Stimulated activated naive CD8-positive, alpha-beta T cell treated with anti-CD3 and anti-CD28 coated beads, Interleukin-15, Interleukin-2, amounts not matched to agents 100 ng/mL and 50 ng/mL, for 24 hours (primary cell): ENCODE measurements around the gene SEC61B.

Source experiments
- H3K27ac Mint-ChIP-seq: one replicate; pipeline ENCODE4 v1.8.0; 2021; ENCODE audit warnings: mild to moderate bottlenecking, mixed read lengths
- H3K27me3 Mint-ChIP-seq: one replicate; pipeline ENCODE4 v1.8.0; 2021; ENCODE audit warnings: mixed read lengths
- H3K36me3 Mint-ChIP-seq: one replicate; pipeline ENCODE4 v1.8.0; 2021; ENCODE audit warnings: low read depth, mixed read lengths
- H3K4me1 Mint-ChIP-seq: one replicate; pipeline ENCODE4 v1.8.0; 2021; ENCODE audit warnings: low read depth, mixed read lengths
- H3K4me3 Mint-ChIP-seq: one replicate; pipeline ENCODE4 v1.8.0; 2021; ENCODE audit warnings: mild to moderate bottlenecking, mixed read lengths
- H3K9me3 Mint-ChIP-seq: one replicate; pipeline ENCODE4 v1.8.0; 2021; ENCODE audit warnings: mixed read lengths

Gene SEC61B

DNA sequence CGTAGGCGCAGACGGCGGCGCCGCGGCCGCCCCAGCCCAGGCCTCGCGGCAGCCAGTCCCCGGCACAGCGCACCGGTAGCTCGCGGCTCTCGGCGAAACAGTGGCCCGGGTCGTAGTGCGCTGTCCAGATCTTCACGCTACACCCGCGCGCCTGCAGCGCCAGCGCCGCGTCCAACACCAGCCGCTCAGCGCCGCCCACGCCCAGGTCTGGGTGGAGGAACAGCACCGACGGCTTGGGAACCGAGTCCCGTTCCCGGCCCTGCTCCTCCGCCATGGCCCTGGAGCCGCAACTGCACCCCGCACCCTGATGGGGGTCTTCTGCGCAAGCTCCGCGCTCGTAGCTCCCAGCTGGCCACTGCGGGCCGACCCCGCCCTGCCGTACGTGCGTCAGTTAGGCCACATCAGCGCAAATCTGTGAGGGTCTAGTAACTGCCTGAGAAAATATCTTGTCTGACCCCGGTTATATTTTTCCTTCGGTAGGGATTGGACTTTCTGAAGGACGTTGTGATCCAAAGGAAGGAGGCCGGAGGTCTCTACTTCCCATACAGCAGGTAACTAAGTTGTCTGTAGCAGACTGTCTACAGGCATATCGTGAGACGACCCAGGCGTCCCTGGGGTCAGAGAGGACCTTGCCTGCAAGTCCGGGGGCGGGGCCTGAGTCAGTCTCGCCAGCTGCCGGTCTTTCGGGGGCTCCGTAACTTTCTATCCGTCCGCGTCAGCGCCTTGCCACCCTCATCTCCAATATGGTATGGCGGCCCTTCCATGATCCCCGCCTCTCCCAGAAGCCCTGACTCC is at the start of gene SEC61B, which contains the start of gene ALG2:
SEC61B (plus strand) TSS at position 662 of the 795 bp plus-strand sequence; CDS start at position 744, 82 bp downstream.
ALG2 (minus strand) TSS at position 322 of the 795 bp plus-strand sequence; CDS start at position 274, 48 bp downstream.
- H3K27me3 Mint-ChIP-seq: no peaks in the 10 kb centered on the region
- H3K9me3 Mint-ChIP-seq: no peaks in the 10 kb centered on the region
- peak within 1 kb of the TSS; percentile 99 for H3K27ac Mint-ChIP-seq
- H3K4me3 Mint-ChIP-seq: peak within 1 kb of the TSS; percentile 94
- H3K4me1 Mint-ChIP-seq: peaks cover 78% of the 10 kb centered on the region
- H3K36me3 Mint-ChIP-seq: peaks cover 65% of the 10 kb centered on the region

DNA sequence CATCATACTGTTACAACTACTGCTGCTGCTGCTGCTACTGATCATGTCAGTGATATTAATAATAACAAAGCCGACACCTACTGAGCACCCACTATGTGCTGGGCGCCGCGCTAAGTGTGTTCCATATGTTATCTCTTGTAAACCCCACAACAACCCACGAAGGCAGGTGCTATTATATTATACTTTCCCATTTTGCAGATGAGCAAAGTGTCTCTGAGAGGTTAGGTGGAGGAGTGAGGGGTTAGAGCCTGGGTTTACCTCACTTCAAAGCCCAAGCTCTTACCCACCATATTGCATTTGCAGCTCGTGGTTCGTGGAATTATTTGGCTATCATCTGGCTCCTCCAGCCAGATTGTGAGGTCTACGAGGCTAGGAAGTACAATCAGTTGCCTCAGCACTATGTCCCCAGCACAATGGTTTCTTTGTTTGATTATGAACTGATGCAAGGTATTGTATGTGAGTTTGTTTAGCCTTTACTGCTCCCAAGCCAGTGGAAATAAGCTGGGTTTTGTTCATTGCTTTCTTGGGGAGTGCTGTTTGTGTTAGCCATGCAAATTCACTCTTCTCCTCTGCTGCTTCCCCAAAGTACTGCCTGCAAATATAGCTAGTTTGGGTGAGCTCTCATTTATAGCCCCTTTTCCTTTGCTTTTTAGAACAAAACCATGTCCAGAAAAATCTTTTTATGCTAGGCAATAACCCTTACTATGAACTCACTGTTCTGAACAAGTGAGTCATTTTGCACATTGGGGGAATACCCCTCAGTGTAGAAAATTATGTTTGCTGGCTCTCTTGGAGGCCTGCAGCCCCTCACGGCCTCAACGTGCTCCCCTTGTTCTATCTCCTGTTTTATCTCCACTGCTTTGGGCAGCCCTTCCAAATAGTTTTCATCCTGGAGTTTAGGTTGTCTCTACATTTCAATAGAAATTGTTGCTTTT is 48.2 kb upstream of the SEC61B start:
- H3K4me3 Mint-ChIP-seq: no peak overlapping the region
- peaks cover 5% of the 10 kb centered on the region for H3K27me3 Mint-ChIP-seq
- peaks cover 16% of the 10 kb centered on the region for H3K4me1 Mint-ChIP-seq
- no peaks in the 10 kb centered on the region for H3K9me3 Mint-ChIP-seq
- H3K27ac Mint-ChIP-seq: no peak overlapping the region
- H3K36me3 Mint-ChIP-seq: no peaks in the 10 kb centered on the region

DNA sequence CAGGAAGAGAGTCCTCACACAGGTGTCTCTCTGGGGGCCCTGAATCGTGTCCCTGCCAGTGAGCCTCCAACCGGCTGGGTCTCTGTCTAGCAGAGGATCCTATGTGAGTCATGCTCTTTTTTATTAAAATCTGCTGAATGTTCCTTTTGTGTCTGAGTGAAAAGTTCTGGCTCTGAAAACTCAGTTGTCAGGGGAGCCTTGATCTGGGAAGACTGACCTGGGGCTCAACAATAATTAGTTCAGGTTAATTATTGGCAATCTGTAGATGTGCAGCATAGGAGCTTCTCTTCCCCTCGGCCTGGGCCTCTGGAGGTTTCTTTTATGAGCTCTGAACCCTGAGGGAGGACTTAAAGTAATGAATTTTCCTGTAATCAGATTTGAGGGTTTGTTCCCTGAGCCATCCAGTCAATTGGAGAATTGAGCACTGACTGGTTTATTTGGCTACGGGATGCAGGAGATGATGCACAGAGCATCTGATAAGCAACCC is 45.5 kb upstream of the SEC61B start:
- H3K4me1 Mint-ChIP-seq: peaks cover 43% of the 10 kb centered on the region
- H3K27ac Mint-ChIP-seq: no peak overlapping the region
- H3K9me3 Mint-ChIP-seq: no peaks in the 10 kb centered on the region
- no peaks in the 10 kb centered on the region for H3K36me3 Mint-ChIP-seq
- H3K27me3 Mint-ChIP-seq: peaks cover 5% of the 10 kb centered on the region
- no peak overlapping the region for H3K4me3 Mint-ChIP-seq

DNA sequence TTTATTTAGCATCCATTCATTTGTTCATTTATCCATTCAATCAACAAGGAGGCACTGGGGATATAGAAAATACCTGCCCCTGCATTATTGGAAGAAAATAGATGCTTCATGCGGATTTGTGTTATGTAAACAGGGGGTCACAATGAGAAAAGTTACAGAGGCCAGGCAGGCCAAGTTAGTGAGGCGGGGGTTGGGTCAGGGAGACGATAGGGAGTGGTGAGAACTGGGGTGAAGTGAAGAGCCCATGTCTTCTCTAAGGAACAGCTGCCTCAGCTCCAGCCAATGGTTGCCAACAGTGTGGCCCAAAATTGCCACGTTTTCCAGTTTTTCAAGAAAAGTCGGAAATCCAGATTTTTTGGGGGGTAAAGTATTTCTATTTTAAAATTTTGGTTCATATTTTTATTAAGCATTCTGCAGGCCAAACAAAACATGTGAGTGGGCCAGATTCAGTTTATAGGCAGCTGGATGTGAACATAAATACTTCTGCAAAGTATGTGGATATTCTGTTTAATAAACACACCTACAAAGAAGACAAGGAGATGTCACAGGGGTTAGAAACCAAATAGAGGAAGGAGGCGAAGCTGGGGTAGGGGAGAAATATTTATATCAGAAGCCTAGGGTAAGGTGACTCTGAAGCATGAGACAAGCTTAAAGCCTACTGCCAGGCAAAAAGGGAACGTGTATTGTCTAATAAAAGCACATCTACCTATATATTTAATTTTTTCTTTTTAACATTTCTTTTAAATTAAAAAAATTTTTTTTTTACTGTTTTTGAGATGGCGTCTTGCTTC is 44.3 kb upstream of the SEC61B start:
- no peak overlapping the region for H3K27ac Mint-ChIP-seq
- no peak overlapping the region for H3K4me3 Mint-ChIP-seq
- H3K36me3 Mint-ChIP-seq: no peaks in the 10 kb centered on the region
- no peaks in the 10 kb centered on the region for H3K9me3 Mint-ChIP-seq
- no peaks in the 10 kb centered on the region for H3K27me3 Mint-ChIP-seq
- peaks cover 55% of the 10 kb centered on the region for H3K4me1 Mint-ChIP-seq

DNA sequence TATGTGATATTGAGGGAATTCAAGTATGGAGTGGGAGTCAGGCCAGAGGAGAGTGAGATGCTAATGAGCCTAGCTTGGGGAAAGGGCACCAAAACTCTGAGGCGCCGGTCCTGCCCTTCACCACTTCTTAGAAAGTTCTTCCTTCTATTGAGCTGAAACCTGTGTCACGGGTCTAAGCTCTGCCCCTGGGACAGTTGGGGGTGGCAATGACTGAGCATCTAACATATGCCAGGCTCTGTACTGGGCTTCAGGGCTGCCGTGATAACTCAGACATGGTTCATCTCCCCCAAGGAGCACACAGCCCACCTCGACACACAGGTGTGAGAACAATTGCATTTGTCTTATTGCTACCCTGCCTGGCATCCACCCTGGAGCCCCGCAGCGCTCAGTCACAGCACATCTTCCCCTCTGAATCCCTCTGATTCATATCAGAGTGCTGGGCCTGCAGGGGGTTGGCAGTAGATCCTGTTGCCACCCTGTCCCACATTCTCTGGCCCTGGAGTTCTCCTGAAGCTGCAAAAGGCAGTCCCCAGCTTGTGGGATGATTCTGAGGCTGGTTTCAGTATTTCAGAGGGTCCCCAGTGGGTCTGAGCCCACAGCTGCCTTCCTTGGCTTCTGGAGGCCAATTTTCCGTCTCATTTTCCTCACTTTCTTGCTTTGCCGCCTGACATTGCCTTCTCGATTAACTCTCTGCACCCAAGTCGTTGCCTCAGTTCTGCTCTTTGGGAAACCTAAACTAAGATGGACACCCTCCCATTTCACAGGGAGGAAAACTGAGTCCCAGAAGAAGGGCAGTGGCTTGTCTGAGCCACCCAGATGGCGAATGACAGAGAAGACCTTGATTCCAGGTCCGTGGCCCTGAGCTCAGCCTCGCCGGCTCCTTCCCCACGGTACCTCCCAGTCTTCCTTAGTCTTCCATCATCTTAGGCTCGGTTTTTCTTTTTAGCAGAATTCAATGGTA is 42.9 kb upstream of the SEC61B start:
- Mint-ChIP-seq H3K36me3 (no peaks in the 10 kb centered on the region), H3K27ac (no peak overlapping the region)

DNA sequence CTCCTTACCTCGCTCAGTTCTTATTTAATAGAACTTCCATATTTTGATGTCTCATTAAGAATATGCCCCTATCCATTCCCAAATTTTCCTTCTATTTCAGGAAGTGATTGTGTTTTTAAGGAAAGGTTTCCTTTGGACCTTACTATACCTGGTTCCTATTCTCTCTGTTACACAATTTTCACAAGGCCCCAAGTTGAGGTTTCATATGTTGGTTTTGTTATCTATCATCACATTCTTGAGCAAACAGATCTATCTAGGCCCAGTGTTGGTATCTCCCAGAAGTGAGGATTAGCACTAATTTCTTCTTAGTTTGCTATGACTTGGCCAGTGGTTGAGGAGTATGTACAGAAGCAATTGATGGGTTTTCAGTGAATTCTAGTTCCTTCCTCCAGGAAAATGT is 41.9 kb upstream of the SEC61B start:
- Mint-ChIP-seq H3K4me1 (peaks cover 71% of the 10 kb centered on the region), H3K4me3 (no peak overlapping the region), H3K36me3 (no peaks in the 10 kb centered on the region), H3K27me3 (no peaks in the 10 kb centered on the region), H3K9me3 (no peaks in the 10 kb centered on the region), H3K27ac (peak overlapping the region; percentile 90)

More for the DNA sequence above, 42.9 kb upstream of the SEC61B start:
- Mint-ChIP-seq H3K4me3 (no peak overlapping the region), H3K4me1 (peaks cover 64% of the 10 kb centered on the region), H3K9me3 (no peaks in the 10 kb centered on the region), H3K27me3 (no peaks in the 10 kb centered on the region)

DNA sequence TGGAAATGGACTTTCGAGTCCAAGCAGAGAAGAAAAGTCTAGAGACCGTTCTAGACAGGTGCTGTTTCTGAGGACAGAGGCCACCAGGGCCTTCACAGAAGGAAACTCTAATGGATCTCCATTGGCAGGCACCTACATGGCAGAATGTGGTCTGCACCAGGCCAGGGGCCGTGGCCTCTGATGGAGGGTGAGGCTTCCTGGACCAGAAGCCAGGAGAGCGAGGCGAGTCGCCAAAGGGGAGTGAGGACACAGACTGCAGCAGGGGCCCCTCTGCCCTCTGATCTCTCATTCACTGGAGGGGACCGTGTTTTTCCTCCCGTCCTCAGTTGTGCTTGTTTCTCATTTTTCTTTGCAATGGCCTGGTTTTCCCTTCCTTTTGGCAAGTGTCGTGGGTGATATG is 41.4 kb upstream of the SEC61B start:
- Mint-ChIP-seq H3K36me3 (no peaks in the 10 kb centered on the region), H3K4me1 (peaks cover 75% of the 10 kb centered on the region), H3K27me3 (no peaks in the 10 kb centered on the region), H3K27ac (peak overlapping the region; percentile 90), H3K4me3 (peak overlapping the region; percentile 67), H3K9me3 (no peaks in the 10 kb centered on the region)

DNA sequence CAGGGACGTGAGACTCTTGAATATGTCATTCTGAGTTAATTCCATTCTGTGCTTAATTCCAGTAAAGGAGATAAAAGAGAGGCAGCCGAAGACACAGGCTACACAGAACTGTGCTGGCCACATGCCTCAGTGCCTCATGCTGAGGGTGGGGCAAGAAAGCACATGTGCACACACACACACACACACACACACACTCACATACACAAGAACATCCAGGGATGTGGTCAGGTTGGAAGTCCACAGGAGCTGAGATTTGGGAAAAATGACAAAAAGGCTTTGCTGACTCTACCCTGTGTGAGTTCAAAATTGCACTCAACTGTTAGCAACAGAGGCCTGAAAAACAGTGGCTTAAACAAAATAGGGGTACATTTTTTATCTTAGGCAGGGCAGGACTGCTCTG is 40.9 kb upstream of the SEC61B start:
- peak overlapping the region; percentile 90 for H3K27ac Mint-ChIP-seq
- peak overlapping the region; percentile 67 for H3K4me3 Mint-ChIP-seq
- no peaks in the 10 kb centered on the region for H3K9me3 Mint-ChIP-seq
- H3K27me3 Mint-ChIP-seq: no peaks in the 10 kb centered on the region
- peaks cover 75% of the 10 kb centered on the region for H3K4me1 Mint-ChIP-seq
- no peaks in the 10 kb centered on the region for H3K36me3 Mint-ChIP-seq

DNA sequence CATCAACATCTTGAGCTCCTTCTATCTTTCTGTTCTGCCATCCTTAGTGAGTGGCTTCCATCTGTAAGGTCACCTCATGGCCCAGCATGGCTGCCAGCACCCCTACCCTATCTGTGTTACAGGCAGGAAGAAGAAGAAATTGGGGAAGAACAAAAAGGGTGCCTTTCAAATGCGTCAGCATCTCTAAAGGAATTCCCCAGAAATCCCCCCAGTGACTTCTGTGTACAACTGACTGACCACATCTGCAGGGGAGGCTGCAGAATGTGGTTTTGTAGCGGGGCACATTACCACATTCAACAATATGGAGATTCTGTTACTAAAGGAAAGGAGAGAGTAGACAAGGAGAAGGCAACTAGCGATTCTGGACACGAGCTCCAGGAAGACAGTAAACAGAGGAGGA is 40.5 kb upstream of the SEC61B start:
- peak overlapping the region; percentile 90 for H3K27ac Mint-ChIP-seq
- no peaks in the 10 kb centered on the region for H3K9me3 Mint-ChIP-seq
- H3K36me3 Mint-ChIP-seq: no peaks in the 10 kb centered on the region
- H3K4me1 Mint-ChIP-seq: peaks cover 75% of the 10 kb centered on the region
- H3K27me3 Mint-ChIP-seq: no peaks in the 10 kb centered on the region
- peak overlapping the region; percentile 67 for H3K4me3 Mint-ChIP-seq

DNA sequence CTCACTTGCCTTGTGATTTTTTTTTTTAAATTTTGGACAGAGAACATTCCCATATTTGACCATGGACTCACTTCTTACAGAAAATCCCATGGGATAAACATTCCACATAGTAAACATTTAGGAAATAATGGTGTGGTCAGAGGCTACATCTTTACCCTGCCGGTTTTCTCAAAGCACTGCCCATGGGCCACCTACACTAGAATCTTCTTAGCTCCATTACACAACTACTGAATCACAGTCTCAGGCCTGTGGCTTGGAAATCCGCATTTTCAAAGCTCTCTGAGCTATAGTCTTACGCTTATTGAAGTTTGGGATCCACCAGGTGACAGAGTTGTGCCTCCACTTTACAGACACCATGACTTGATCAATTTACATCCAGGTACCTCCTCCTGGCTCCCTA is 39.7 kb upstream of the SEC61B start:
- H3K9me3 Mint-ChIP-seq: no peaks in the 10 kb centered on the region
- H3K27me3 Mint-ChIP-seq: no peaks in the 10 kb centered on the region
- peak overlapping the region; percentile 5 for H3K4me3 Mint-ChIP-seq
- H3K4me1 Mint-ChIP-seq: peaks cover 75% of the 10 kb centered on the region
- H3K36me3 Mint-ChIP-seq: no peaks in the 10 kb centered on the region
- H3K27ac Mint-ChIP-seq: no peak overlapping the region

DNA sequence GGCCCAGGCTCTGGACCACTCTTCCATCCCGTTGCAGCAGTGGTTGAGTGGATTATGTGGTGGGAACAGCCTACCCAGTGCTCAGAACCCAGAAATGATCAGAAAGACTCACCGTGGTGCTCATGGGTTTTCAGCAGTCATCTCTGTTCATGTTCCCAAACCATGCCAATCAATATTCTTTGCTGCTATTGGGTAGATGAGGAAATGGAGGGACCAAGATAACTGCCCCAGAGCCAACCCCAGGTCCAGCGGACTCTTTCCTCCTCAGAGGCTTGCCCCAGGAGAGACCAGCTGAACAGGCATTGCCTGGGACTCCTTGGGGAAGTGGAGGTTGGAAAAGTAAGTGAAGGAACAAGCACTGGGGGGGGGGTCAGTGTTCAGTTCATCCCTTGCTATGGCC is 38.5 kb upstream of the SEC61B start:
- Mint-ChIP-seq H3K36me3 (no peaks in the 10 kb centered on the region), H3K27ac (peak overlapping the region; percentile 39), H3K27me3 (no peaks in the 10 kb centered on the region), H3K4me1 (peaks cover 77% of the 10 kb centered on the region), H3K4me3 (no peak overlapping the region), H3K9me3 (no peaks in the 10 kb centered on the region)

DNA sequence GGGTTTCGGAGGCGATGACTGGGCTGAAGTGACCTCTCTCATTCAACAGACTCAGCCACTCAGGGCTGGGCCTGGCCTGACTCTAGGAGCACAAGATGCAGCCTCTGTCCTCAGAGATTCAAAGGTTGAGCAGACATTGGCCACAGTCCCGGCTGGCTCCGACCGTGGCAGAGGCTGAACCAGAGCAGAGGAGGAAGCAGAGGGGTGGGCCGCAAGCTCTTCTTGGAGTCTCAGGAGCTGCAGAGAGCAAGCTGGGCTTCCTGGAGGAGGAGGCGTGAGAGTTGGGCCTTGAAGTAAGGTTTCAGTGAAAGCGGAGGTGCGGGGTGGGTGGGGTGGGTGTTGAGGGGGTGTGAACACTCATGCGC is 38.0 kb upstream of the SEC61B start:
- no peaks in the 10 kb centered on the region for H3K27me3 Mint-ChIP-seq
- no peaks in the 10 kb centered on the region for H3K36me3 Mint-ChIP-seq
- peak overlapping the region; percentile 31 for H3K4me3 Mint-ChIP-seq
- peak overlapping the region; percentile 89 for H3K27ac Mint-ChIP-seq
- peaks cover 72% of the 10 kb centered on the region for H3K4me1 Mint-ChIP-seq
- no peaks in the 10 kb centered on the region for H3K9me3 Mint-ChIP-seq

DNA sequence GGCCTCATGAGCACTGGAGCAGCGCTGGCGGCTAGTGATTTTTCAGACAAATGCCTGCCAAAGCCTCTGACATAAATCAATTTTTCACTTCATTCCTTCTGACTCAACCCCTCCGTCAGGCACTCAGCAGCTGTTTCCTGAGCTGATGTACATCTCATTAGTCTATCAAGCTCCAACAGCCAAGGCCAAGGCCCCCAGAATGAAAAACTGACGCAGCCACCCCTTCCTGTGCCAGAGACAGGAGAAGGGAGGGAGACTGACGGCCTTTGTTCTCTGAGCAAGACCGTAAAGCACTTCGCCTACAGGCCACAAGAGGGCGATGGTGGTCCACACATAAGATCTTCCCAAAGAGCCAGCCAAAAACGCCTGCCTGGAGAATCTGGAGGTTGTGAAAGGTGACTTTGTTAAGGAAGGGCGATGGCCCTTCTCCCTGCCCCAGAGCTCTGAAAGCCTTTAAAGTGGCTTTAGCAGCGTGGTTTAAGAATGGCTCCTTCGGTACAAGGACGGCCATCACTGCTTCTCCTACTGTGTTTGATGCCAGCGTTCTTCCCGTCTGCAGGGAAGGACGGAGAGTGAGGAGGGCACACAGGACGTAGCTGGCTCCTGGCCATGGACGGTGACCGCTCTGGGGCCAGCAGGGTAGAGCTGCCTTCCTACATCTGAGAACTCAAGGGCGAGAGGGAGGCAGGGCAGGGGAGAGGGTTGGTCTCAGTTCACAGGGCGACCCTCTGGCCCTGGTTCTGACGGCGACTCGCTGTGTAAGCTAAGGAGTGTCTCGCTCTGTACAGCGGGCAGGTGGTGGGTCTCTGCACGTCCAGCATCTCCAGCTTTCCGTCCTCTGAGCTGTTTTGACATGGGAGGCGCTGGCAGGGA is 37.4 kb upstream of the SEC61B start:
- no peaks in the 10 kb centered on the region for H3K36me3 Mint-ChIP-seq
- H3K27ac Mint-ChIP-seq: peak overlapping the region; percentile 89
- peaks cover 66% of the 10 kb centered on the region for H3K4me1 Mint-ChIP-seq
- no peaks in the 10 kb centered on the region for H3K27me3 Mint-ChIP-seq
- H3K4me3 Mint-ChIP-seq: peak overlapping the region; percentile 31
- no peaks in the 10 kb centered on the region for H3K9me3 Mint-ChIP-seq
